AG20443 (cell line): ENCODE data around the gene OSBPL7.

Experiments
- DNase-seq: peaks from one replicate; pipeline ENCODE4 v3.0.0; 2012; ENCODE audit warnings: low spot score, mixed read lengths

Gene OSBPL7

DNA sequence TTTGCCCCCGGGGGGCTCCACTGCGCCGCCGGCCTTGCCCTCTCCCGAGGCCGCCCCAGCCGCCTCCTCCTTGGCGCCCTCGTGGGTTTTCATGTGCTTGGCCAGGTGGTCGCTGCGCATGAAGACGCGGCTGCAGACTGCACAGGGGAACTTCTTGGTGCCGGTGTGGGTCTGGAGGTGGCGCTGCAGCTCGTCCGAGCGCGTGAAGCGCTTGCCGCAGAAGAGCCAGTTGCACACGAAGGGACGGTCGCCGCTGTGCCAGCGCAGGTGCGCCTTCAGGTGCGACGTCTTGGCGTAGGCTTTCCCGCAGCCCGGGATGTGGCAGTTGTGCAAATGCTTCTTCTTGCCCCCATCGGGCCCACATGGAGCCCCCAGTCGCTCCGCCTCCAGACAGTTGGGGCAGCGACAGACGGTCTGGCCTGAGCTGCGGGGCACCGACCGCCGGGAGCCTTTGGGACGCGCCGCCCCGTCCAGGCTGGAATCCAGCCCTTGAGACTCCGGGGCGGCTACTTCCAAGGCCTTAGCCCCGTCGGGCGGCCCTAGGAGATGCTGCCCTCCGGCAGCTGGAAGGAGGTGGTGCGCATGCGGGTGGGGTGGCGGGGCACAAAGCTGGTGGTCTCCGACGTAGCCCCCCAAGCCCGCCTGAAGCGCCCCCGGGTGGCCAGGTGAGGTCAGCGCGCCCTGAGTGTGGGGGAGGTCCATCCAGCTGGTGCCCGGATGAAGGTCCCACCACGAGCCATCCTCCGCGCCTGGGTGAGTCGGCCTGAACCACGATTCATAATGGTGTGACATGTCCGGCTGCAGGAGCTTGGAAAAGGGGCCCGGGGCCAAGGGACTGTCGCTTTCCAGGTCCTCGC, 26.0 kb upstream of the OSBPL7 start:
- no peak for DNase-seq

DNA sequence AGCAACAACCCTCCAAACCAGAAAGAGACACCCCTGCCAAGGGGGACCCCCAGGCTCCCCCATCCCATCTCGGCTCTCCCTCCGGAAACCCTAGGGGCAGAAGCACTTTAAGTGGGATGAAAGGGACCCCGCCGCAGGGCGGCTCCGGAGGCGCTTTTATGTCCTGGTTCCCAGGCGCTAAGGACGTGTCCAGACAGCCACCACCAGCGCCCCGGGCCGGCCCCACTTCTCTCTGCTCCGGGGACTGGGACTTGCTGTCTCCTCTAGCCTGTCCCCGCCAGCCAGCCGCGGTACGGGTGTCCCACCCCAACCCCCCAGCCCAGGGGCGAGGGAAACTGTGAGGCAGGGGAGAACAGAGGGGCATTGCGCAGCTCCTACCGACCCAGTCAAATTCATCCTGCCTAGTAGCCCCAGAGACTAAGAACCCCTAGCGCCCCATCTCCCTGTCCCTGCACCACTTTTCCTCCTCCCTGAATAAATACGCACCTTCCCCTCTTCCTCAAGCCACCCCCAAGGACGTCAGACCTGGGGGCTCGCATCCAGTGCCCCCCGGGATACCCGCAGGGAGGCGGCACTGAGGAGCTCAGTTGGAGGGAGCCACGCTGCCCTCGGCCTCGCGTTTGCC, 25.2 kb upstream of the OSBPL7 start:
- no peak for DNase-seq

DNA sequence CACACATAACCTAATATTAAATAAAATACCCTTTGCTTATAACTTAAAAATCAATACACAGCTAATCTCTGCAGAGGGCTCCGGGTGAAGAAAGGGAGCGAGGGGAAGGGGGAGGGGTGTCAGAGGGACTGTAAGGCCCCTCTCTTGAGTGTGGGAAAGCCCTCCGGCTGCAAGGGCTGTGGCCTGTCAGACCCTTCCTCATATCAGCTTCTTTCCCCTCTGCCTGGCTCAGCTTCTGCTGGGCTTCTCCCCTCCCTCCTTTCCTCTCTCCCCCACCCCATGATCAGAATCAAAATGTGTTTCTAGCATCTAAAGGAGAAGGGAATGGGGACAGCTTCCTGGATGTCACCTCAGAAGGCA, 24.1 kb upstream of the OSBPL7 start:
- DNase-seq = no peak

DNA sequence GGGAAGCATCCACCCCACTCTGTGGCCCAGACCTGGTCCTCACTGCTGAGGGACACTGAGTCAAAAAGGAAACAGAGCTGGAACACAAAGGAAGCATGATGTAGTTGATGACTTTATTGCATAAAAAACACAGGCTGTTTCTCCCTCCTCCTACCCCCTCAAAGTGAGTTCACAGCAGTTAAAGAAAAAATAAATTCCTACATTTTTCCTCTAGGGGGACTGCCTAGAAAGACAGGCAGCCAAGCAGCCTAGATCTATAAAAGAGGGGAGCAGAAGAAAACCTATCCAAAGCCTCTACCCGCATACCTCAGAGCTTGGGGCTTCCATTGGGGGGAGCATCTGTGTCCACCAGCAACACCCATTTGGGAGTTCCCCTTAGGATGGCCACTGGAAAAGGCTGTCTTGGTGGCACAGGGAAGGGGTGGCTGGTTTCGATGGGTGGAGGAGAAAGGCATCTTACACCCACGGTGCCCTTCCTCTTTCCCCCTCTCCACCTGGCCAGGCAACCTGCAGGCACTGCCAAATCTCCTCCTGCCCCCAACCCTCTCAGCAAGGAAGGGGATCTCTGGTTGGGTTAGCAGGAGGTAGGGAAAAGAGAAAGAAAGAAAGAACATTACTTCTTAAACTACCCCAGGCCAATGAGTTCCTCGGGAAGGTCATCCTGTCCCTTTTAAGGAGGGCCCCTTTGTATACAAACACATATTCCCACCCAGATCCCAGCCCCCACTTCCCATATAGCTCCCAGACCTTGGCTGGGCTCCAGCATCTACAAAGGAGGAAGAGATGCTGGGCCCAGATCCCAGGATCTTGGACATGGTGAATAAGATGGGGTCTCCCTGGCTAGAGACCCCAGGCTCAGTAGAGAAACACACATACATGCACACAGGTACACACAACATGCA, 23.5 kb upstream of the OSBPL7 start:
- DNase-seq = peak; percentile 44

DNA sequence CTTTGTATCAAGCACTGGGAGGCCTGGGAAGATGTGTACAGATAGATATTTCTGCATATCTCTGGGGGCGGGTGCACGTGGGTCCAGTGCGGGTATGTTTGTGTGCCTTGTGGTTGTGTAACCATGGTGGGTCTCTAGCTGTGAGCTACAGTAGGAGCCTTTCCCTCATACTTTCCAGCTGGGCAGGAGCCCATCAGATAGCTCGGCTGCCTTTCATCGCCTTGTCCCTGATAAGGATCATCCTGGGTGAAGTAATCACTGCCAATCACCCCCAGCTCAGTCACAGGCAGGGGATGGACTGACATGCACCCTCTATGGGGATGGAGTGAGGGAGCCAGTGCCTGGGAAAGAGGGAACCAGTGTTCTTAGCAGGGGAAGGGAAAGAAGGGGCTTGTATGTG, 22.6 kb upstream of the OSBPL7 start:
- DNase-seq = no peak

DNA sequence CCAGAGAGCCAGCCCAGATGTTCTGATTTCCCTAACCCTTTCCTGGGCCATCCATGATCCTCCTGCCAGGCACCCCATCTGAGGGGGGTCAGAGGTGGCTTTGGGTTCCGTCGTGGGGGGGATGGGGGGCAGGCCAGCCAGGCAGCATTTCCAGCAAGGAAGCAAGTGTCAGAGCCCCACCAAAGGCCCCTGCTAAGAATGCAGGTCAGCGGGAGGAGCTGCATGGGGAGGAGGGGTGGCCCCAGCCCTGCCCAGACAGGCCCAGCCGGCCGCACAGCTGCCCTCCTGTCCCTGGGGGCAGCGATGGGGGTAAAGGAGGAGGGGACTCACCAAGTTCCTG, 21.8 kb upstream of the OSBPL7 start:
- DNase-seq = no peak

DNA sequence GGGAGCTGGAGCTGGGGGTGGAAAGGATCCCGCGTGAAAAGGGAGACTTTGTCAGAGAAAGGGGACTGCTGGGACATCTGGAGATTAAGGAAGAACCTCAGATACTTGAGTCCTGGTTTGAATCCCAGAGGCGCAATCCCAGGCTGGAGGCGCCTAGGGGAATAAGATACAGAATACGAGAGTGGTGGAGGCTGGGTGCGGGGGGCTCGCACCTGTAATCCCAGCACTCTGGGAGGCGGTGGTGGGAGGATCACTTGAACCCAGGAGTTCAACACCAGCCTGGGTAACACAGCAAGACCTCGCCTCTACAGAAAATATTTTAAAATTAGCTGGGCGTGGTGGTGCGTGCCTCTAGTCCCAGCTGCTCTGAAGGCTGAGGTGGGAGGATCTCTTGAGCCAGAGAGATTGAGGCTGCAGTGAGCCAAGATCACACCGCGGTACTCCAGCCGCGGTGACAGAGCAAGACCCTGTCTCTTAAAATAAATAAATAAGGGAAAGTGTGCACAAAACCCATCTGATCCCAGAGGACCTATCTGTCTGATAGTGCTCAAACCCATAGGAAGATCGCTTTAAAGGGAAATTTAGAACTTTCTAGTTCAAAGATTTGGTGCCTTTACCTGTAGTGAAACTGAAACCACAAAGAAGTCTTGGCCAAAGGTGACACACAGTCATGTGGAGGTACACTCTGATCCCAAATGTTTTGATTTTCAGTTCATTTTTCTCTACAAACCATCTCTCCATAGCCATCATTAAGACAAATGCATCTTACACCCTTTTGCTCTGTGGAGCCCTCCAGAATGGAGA, 20.1 kb upstream of the OSBPL7 start:
- no peak for DNase-seq

DNA sequence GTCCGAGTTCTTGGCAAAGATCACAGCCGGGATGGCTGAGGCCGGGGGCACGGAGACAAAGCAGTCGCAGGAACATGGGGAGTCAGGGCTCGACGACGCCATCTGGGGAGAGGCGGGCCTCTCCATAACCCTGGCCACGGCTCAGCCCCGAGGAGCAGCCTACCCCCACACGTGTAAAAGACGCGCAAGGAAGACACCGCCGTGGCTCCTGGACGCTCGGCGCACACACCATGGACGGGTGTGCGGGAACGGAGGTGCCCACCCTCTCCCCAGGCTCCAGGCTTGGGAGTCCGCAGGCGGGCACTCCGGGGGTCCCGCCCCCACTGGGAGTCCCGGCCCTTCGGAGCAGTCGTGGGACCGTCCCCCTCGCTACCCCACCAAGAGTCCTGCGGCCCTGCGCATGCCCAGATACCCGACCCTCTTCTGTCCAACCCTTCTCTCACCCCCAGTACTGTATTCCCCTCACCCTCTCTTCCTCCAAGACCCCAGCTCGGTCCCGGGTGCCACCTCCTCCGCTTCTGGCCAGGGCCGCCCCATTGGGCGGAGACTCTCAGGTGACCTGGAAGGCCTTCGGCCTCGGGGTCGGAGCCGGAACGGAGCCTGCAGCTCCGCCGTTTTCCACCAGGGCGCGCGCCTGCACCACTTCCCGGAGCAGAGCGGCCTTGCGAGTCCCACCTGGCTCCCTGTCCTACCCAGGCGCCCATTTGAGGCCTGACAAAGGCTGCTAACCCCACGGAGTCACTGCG, 19.3 kb upstream of the OSBPL7 start, which contains the start of gene SCRN2:
Gene SCRN2, minus strand, starts transcription at position 532 of the 746 bp plus-strand sequence. Its CDS starts 430 bp downstream, at position 102.
- peak; percentile 93 for DNase-seq

DNA sequence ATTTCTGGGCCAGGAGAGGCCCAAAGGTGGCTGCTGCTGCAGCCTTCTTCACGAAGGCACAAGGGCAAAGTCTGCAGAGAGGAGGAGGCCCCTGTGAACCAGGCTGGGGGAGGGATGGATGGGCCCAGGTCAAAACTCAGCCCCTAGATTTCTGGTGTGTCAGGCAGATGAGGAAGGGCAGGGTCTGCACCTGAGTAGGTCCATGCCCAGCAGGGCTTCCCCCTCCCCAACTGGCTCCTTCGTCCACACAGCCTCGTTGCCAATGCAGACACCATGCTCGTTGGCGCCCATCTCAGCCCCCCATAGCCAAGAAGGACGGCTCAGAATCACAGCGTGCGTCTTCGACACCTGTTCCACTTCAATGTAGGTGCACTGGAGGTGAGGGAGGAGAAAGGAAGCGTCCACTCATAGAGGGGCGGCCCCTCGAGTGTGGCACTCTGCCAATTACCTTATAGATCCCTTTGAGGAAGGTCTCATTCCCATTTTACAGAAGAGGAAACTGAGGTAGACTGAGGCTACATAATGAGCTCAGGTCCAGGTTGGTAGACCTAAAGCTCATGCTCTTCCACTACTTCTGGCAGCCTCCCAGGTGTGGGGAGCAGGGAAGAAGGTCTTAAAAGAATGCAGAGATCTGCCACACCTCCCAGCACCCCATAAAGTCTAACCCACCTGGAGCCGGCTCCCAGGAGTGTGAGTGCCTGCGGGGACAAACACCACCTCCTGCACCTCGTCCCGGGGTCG, 18.6 kb upstream of the OSBPL7 start:
- no peak for DNase-seq

DNA sequence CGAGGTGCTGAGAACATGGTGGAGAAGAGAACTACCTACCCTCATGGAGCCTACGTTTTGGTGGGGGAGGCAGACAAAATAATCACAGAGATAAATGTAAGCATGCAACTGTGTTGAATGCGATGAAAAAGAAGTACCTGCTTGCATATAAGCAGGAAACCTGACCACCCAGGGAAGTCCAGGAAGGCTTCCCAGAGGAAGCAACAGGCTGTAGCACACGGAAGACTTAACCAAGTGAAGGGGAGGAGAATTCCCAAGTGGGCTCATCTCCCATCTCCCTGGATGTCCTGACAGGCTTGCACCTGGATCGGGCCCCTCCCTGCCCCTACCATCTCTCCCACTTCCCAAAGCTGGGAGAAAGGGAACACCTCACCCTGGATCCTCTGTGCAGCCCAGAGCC, 17.5 kb upstream of the OSBPL7 start:
- DNase-seq = no peak

DNA sequence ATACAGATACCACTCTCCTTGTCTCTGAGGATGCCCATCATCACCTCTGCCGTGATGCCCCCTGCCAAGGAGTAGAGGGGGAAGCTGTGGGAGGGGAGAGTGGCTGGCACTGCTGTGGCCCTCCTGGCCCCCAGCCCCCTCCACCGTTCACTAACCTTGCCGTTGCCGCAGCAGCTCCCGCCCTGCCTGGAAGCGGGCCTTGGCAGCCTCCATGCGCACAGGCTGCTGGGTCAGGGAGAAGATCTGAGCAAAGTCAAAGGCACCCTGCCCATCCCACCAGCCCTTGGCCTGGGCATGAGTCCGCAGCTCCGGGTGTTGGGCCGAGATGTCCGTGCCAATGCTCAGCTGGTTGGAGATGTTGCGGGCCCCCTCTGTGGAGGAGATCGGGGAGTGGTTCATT, 17.0 kb upstream of the OSBPL7 start:
- DNase-seq = no peak

DNA sequence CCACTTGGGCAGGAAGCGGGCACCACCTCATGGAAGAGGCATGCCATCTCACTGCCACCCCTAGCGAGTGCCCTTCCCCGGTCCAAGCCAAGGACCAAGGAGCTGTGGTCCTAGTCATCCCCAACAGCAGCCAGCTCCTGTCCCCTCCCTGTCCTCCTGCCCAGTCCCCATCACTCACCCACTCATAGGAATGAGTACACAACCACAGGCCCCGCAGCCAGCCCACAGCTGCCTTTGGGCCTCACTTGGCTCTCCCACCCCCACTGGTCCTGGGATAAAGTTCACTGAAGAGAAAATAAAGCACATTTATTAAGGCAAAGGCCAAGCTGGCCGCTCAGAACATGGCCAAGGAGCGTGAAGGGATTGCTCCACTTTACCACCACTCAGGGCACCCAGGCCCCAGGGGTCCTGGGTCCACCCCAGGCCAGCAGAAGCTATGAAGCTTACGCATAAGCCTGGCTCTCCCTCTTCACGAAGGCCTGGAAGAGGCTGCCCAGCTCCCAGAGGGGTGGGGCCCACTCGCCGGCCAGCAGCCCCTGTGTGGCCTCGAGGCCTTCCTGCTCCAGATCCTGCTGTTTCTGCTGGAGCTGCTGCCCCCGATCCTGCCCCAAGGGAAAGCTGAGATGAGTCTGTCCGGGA, 15.9 kb upstream of the OSBPL7 start:
- no peak for DNase-seq

DNA sequence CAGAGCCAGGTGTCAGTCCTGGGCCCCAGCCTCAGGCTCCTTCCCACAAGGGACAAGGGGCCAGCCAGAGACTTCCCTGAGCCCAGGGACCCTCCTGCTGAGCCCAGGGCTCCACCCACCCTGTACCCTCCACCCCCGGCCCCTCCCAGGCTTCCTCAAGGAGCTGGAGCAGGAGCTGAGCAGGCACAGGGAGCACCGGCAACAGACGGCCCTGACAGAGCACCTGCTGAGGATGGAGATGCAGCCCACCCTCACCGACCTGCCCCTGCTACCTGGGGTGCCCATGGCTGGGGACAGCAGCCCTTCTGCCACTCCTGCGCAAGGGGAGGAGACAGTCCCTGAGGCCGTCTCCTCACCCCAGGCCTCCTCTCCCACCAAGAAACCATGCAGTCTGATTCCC, 15.0 kb upstream of the OSBPL7 start:
- DNase-seq = no peak

DNA sequence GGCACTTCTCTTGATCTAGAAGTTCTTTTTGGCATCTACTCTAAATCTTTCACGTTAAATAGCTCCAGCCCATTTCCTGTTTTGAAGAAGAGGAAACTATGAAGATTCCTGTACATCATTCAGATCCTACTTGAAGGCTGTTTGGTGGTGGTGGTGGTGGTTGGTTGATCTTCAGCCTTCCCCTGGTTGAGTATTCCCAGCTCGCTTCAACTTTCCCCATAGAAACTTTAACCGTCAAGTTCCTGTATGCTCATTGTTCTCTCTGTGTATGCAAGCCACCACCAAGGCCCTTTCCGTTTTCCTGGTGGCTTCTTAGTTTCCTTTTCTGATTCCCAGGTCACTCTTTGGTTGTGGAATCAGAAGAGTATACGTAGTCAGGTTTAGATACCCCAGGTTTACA, 13.2 kb upstream of the OSBPL7 start:
- DNase-seq = no peak

DNA sequence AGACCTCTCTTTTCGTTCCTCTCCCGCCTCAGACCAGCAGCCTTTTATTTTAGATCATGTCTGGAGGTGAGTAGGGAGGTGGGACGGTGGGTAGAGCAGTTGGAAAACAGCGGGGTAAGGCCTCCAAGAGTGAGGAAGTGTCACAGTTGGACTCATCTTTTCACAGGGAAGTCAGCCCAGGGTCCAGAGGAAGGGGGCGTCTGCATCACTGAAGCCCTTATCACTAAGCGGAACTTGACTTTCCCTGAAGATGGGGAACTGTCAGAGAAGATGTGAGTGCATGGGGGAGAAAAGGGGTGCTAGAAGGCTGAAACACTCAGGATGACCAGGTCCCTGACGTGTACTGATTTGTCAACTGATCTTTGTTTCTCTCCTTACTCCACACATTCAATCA, 10.3 kb upstream of the OSBPL7 start:
- DNase-seq = no peak

DNA sequence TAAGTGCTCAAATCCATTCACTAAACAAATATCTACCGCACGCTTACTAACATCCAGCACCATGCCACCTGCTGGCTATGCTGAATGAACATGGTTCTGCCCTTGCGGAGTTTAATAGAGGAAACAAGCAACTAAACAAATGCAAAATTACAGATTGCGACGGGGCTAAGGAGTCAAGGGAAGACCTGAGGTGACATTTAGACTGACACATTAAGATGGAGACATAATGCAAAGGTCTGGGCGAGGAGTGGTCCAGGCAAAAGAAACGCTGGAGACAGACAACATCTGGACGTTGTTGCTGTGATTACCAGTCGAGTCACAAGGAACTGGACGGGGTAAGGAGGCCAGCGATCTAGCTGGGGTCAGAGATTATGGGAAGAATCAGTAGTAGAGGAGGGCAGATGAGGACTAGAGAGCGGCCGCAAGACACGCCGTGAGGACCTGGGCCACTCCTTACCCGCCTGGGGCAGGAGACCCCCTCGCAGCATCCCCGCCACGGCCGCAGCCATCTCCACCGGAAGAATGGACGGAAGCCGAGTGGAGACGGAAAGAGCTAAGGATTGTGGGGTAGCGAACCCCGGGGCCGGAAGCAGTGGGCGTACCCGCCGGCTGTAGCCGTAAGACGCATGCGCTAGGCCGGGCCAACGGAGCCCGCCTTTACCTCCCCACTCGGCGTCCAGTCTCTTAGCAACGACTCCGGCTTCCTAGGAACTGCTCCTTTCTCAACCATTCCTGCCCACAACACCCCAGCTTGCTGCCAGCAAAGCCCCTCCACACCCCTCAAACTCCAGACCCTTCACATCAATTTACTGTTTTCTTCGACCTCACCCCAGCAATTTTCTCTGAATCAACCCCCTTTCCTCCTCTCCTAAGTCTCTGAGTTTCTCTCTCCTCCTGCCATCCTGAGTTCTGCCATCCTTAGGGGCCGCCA, 9.7 kb upstream of the OSBPL7 start, which contains the start of the genes LRRC46 and MRPL10:
Gene LRRC46, plus strand, starts transcription at position 668 of the 931 bp plus-strand sequence. CDS start 320 bp downstream, outside the sequence.
Gene MRPL10, minus strand, starts transcription at position 539 of the 931 bp plus-strand sequence. Its CDS starts 30 bp downstream, at position 509.
- peak; percentile 100 for DNase-seq

DNA sequence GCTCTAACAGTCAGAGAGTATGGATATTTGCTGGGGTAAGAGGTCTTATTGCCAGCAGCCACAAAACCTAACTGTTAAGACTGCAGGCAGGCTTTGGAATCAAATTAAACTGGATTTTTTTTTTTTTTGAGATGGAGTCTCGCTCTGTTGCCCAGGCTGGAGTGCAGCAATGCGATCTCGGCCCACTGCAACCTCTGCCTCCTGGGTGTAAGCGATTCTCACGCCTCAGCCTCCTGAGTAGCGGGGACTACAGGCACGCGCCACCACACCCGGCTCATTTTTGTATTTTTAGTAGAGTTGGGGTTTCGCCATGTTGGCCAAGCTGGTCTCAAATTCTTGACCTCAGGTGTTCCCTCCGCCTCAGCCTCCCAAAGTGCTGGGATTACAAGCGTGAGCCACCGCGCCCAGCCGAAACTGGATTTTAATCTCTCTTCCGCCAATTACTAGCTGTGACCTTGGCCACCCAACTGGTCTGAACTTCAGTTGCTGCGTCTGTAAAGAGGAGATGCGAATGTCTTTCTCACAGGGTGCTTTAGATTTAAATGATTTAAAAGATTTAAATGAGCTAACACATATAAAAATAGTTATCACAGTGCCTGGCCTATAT, 8.9 kb upstream of the OSBPL7 start:
- DNase-seq = no peak

DNA sequence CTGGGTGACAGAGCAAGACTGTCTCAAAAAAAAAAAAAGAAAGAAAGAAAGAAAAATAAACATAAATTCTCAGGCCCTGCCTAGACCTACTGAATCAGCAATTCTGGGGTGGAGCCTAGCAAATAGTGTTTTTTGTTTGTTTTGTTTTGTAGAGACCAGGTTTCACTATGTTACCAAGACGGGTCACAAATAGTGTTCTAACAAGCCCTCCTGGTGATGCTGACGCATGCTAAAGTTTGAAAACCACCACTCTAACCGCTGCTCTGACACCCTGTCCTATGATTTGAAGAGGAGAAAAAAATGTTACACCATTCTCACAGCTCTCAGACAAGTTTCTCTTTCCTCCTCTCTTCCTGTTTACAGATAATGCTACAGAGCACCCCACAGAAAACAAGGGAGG, 8.3 kb upstream of the OSBPL7 start:
- no peak for DNase-seq
